ENCODE data around the gene PPP1R3A. TPM values are rescaled to one million over a fixed set of nuclear protein-coding genes. Genes with fewer than 3 reads are reported as not detected.

The PPP1R3A gene
- total and polyA plus RNA-seq, 11 donors, result 17.2 to 156 (median 109) TPM

DNA sequence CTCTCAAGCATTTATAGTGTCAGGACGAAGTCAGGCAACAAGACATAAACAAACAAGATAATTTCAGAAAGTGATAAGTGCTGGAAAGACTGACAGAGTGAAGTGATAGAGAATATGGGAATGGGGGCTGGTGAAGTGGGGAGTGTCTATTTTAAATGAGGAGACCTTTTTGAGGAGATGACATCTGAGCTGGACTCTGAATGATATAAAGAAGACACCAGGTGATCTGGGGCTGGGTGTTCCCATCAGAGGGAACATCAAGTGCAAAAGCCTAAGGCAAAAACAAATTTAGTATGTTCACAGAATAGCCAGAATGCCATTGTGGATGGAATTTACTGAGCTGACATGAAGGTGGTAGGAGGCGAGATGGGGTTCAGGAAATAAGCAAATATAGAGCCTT lies 83.4 kb downstream of the PPP1R3A start:
- WGBS, 4 donors, result 32 to 57% (median 46%) methylated on average over 2 of the region's 2 CpGs
- H3K36me3 ChIP-seq, result no peaks in the 10 kb centered on the region
- TF ChIP-seq, protein P1, sequence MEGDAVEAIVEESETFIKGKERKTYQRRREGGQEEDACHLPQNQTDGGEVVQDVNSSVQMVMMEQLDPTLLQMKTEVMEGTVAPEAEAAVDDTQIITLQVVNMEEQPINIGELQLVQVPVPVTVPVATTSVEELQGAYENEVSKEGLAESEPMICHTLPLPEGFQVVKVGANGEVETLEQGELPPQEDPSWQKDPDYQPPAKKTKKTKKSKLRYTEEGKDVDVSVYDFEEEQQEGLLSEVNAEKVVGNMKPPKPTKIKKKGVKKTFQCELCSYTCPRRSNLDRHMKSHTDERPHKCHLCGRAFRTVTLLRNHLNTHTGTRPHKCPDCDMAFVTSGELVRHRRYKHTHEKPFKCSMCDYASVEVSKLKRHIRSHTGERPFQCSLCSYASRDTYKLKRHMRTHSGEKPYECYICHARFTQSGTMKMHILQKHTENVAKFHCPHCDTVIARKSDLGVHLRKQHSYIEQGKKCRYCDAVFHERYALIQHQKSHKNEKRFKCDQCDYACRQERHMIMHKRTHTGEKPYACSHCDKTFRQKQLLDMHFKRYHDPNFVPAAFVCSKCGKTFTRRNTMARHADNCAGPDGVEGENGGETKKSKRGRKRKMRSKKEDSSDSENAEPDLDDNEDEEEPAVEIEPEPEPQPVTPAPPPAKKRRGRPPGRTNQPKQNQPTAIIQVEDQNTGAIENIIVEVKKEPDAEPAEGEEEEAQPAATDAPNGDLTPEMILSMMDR (IDR thresholded peaks at IDR 0.05), result no peak
- no peak for TF ChIP-seq POLR2A (IDR thresholded peaks at IDR 0.05)
- H3K27me3 ChIP-seq, result no peaks in the 10 kb centered on the region
- H3K4me3 ChIP-seq, result no peak overlapping the region
- ATAC-seq, result peak in 3 of 4 donors; percentile 28 to 76 (median 50)
- peak overlapping the region in 1 of 12 donors; percentile 7 for H3K27ac ChIP-seq
- DNase-seq, result no peak
- peaks cover 0 to 8% (median 0%) of the 10 kb centered on the region in 12 donors for H3K4me1 ChIP-seq
- intact Hi-C loops (cut with DNase I), result no loop called here
- H3K9me3 ChIP-seq, result no peaks in the 10 kb centered on the region

DNA sequence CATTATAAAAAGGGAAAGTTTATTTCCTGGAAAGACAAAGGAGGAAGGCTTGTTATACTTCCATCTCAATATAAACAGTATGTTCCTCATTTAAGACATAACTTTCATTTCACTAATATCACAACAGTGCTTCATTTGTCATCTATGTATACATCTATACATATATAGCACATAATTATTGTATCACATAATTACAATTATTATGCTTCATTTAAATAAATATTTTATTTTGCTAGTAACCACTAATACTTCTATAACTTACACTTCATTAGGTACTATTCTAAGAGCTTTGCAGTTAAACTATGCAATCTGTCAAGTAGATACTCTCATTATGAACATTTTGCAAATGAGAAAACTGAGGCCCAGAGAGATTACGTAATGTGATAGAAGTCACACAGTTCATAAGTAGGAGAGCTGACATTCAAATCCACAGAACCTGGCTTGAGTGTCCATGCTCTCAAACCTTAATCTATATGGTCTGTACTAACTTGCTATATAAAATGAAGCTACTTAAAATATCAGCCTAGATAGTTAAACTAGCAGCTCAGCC lies 86.5 kb downstream of the PPP1R3A start:
- Histone ChIP-seq H3K27ac (no peak overlapping the region), H3K36me3 (no peaks in the 10 kb centered on the region), H3K4me1 (peaks cover 0 to 8% (median 0%) of the 10 kb centered on the region in 12 donors), H3K27me3 (no peaks in the 10 kb centered on the region), H3K4me3 (no peak overlapping the region), H3K9me3 (no peaks in the 10 kb centered on the region)
- ATAC-seq (no peak), DNase-seq (no peak)
- 90 to 97% (median 94%) methylated on average over 1 of the region's 1 CpG for WGBS, 4 donors
- TF ChIP-seq, protein P1 (IDR thresholded peaks at IDR 0.05), result no peak
- no peak for TF ChIP-seq POLR2A (IDR thresholded peaks at IDR 0.05)
- intact Hi-C loops (cut with DNase I), result no loop called here

DNA sequence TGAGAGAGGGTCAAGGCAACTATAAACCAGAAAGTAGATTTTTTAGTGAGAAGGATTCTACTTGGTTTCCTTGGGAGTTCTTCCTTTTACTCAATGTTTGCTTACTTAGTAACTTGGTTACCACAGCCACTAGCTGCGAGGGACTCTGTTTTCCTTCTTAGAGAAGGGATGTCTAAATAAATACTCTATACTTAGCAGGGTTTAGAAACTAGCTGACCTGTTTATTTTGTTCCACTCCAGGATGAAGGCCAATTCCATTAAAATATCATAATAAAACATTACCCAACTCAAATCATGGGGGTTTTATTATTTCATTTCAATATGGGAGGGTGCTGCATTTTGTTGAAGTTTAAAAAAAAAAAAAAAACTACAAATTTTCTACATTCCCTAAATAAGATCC lies 87.3 kb downstream of the PPP1R3A start:
- H3K4me1 ChIP-seq, result peaks cover 0 to 8% (median 0%) of the 10 kb centered on the region in 12 donors
- no peaks in the 10 kb centered on the region for H3K27me3 ChIP-seq
- DNase-seq (no peak), ATAC-seq (peak in 1 of 4 donors; percentile 74)
- intact Hi-C loops (cut with DNase I), result no loop called here
- H3K9me3 ChIP-seq, result no peaks in the 10 kb centered on the region
- H3K4me3 ChIP-seq, result no peak overlapping the region
- peak overlapping the region in 2 of 12 donors; percentile 7 to 17 for H3K27ac ChIP-seq
- WGBS, 4 donors, result 5 to 17% (median 9%) methylated on average over 1 of the region's 1 CpG
- no peak for TF ChIP-seq POLR2A (IDR thresholded peaks at IDR 0.05)
- TF ChIP-seq, protein P1 (IDR thresholded peaks at IDR 0.05), result no peak
- H3K36me3 ChIP-seq, result no peaks in the 10 kb centered on the region

DNA sequence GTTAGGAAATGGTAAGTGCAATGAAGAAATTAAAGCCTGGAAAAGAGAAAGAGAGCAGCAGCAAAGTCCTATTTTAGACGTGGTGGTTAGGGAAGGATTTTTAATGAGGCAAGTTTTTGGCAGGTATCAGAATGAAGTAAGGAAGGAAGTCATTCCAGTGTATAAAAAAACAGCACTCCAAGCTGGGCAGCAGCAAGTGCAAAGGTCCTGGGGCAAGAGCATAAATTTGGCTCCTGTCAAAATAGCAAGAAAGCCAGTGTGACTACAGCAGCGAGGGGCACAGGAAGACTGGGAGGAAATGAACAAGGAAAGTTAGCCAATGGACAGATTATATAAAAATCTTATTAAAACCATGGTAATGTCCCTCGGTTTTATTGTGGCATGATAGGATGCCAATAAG lies 90.2 kb downstream of the PPP1R3A start:
- Histone ChIP-seq H3K4me3 (no peak overlapping the region), H3K9me3 (no peaks in the 10 kb centered on the region), H3K27ac (no peak overlapping the region), H3K4me1 (peaks cover 0 to 5% (median 0%) of the 10 kb centered on the region in 12 donors), H3K27me3 (no peaks in the 10 kb centered on the region), H3K36me3 (no peaks in the 10 kb centered on the region)
- no peak for DNase-seq
- TF ChIP-seq POLR2A (IDR thresholded peaks at IDR 0.05), result no peak
- no peak for ATAC-seq
- WGBS, 4 donors, result 51 to 61% (median 52%) methylated on average over 3 of the region's 3 CpGs
- intact Hi-C loops (cut with DNase I), result no loop called here

Data from heart left ventricle (tissue), 16 donors.